GM19328 (cell line): ENCODE results near the gene CHCHD6.

Experiments
- ATAC-seq: cut with Tn5 transposase; IDR thresholded peaks from one replicate; pipeline ENCODE4 v1.9.1; 2021; ENCODE audit warnings: mild to moderate bottlenecking, moderate library complexity; ENCODE audit not compliant: unreplicated experiment

The CHCHD6 gene

GRCh38 chr3:127000761-127001160 is 296.7 kb downstream of the CHCHD6 start:
- ATAC-seq = no peak

DNA sequence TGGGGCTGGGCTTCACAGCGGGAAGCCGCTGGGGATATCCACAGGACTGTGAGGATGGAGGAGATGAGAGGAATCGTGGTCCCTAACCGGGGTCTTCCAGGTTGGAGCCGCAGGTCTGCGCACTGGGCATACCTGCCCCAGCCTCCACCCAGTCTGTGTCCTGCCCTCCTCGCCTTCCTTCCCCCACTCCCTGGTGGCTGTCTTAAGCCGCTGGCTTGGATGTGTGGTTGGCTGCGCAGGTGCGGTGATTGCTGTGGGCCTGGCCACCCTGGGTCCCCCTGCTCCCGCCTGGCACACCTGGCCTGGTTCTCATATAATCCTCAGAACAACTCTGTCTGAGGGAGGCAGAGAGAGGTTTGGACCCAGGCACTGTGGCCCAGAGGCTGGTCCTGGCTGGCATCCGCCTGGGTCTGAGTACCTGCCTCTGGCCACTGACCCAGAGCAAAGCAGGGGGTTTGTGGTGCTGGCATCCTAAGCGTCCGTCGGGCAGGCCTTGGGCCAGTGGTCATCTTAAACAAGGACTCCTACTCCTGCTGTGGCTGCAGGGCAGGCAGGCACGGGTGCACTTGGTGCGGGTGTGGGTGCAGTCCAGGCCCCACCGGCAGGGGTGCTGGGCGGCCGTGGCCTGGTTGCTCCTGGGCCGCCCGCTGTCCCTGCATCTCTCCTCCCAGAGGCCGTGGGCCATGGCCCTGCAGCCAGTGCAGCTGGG is 297.6 kb downstream of the CHCHD6 start:
- ATAC-seq = no peak

GRCh38 chr3:127002195-127003174 is 298.4 kb downstream of the CHCHD6 start:
- ATAC-seq = no peak

DNA sequence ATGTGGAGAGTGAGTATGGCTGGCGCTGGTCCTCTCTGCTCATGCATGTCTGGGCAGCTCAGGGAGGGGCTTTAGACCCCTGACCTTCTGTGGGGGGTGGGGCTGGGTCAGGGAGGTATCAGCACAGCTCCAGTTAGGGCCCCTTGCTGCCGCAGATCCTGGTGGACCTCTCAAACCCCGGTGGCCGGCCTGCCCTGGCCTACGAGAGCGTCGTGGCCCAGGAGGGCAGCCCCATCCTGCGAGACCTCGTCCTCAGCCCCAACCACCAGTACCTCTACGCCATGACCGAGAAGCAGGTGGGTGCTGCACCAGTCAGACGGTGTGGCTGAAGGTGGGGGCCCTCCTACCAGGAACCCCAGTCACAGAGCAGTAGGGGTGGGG is 299.1 kb downstream of the CHCHD6 start:
- no peak for ATAC-seq

DNA sequence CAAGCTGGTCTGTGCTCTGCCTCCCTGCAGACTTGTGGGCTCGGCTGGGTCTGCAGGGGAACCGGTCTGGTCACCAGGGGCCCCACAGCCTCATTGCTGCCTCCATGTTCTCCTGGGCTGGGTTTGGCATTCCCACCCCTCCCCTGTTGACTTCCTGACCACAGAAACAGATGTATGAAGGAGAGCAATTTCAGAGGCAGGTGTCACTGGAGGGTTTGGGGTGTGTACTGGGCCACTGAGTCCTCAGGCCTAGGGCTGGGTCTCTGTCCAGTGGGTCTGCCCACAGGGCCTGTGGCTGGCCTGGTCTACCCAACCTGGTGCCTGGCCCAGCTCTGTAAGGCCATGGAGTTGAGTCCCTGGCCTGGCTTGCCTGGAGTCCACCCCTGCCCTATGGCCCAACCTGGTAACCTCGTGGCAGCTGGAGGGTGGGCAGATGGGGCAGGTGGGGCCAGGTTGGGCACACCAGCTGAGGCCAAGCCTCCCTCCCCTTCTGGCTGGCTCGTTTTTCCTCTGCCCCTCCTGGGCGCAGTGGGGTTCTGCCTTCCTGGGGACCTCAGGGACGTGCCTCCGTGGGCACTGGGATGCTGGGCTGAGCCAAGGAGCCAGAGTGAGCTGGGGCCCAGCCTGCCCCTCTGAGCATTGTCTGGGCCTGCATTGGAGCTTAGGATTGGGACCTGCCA is 299.7 kb downstream of the CHCHD6 start:
- ATAC-seq = no peak

DNA sequence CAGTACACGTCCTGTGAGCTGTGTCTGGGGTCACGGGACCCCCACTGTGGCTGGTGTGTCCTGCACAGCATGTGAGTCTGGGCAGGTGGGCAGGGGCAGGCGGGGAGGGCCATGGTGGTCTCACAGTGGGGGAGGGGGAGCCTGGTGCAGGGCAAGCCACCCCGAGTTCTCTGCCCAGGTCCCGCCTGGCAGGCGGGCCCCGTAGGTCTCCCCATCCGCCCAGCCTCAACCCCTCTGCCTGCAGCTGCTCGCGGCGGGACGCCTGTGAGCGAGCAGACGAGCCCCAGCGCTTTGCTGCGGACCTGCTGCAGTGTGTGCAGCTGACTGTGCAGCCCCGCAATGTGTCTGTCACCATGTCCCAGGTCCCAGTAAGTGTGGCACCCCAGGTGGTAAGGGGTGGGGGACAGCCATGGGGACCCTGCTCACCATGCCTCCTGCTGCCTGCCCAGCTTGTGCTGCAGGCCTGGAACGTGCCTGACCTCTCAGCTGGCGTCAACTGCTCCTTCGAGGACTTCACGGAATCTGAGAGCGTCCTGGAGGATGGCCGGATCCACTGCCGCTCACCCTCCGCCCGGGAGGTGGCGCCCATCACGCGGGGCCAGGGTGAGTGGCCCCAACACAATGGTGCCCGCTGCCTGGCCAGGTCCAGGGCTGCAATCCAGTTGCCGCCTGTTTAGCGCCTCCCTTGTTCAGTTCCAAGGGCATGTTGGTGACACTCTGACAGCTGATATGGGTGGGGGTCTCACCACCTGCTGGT is 300.8 kb downstream of the CHCHD6 start:
- ATAC-seq = no peak

DNA sequence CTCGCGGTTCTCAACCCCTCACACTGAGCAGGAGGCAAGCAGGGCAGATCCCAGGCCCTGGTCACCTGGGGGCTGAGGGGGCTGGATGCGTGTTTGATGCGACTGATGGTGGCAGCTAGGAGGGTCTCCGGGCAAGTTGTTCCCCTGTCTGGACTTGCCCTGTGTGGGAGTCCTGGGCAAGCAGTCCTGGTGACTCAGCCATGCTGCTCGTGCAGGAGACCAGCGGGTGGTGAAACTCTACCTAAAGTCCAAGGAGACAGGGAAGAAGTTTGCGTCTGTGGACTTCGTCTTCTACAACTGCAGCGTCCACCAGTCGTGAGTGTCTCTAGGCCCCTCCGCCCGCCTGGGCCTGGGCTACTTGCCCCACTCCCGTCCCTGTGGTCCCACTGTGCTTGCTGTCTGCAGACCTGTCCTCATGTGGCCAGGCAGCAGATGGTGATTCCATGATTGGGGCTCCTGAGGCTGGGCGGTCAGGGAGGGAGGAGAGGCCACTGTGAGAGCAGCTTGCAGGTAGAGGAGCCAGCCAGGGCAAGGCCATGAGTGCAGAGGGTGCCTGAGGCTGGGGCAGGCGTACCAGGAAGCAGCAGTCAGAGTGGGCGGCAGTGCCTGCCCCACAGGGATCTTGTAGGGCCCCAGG is 301.9 kb downstream of the CHCHD6 start:
- ATAC-seq = no peak

GRCh38 chr3:127006781-127007436 is 302.9 kb downstream of the CHCHD6 start:
- ATAC-seq = no peak

DNA sequence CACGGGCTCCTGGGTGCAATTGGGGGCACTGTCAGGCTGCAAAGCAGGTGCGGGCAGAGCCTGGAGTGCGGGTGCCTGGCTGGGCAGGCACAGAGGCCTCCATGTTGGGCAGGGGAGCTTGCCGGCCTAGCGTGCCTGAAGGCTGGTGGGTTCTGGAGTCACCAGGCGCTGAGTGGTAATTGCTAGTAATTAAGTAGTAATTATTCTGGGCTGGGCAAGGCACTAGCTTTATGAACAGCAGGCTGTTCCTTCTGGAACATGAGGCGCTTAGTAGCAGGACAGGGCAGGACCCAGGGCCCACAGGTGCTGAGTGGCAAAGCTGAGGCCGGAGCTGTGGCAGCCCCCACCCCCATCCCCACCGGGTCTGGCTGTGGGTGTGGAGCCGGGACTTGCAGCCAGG is 304.2 kb downstream of the CHCHD6 start:
- no peak for ATAC-seq

GRCh38 chr3:127009531-127009930 is 305.5 kb downstream of the CHCHD6 start:
- no peak for ATAC-seq
